ENCODE data around the gene LCP2.
A peak's percentile ranks its signal among the peaks of the same experiment; 100 is the strongest.

The LCP2 gene

DNA sequence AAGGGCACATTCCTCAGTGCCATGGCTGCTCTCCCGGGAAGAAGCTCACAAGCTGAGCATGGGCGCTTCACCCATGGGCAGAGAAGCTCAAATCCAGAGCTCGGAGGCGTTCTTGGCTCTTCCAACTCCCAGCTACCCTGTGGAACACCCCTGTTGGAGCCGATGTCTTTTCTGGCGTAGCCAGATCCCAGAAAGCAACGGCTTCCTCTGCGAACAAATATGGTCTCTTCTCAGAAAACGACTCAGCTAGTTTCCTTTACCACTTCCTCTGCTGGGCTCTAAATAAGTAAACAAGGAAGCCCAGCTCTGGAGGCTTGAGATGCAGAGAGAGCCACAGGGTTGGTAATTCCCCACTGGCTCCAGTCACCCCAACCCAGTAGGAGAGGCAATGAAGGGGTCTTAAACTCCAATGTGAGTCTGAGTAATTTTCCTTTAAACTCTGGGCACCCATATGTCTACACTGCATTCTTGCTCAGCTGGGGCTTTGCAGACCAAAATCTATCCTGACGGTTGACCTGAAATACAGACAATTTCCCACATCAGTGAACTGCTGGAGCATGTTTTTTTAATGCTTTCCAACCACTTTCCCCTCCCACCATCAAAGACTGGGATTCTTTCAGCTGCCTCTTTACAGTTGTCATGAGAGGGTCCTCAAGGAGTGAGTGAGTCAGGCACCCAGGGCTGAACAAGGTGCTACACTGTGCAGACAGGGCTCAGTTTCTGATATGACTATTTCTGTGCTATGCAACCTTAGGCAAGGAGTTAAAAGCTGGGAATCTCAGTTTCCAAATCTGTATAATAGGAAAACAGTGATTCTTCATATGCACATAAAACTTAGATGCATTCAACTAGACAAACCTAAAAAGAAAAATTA is at the start of gene LCP2:
Gene LCP2 (minus strand): TSS at position 189 of the 874 bp plus-strand sequence. CDS start 166 bp downstream, at position 23.
- Histone ChIP-seq H3K4me1 (peaks cover 0 to 6% (median 4%) of the 10 kb centered on the region in 4 donors), H3K36me3 (no peaks in the 10 kb centered on the region)

DNA sequence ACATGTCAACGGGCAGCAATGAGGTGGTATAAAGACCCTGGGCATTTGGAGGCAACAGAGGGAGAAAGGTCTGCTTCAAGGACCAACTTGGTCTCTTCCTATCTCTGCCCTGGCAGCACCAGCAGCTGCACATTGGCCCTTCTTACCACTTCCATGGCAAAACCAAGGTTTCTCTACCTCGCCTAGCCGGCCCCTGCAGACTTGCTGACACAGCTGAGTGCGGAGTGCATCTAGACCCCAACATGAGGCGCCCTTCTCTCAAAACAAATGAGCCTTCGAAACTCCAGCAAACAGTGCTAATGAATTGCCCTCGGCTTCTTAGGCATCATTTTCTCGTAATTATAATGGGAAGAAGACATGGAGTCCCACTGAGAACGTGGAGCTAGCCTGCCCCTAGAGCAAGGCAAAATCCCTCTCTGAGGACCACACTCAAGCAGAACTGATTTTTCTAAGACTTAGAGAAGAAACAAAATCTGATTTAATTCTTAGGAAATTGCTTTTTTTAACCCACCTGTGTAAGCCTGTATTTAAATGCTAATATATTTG is 49.5 kb upstream of the LCP2 start:
- Histone ChIP-seq H3K4me3 (no peak overlapping the region), H3K9me3 (peaks cover 0 to 7% (median 0%) of the 10 kb centered on the region in 3 donors), H3K36me3 (no peaks in the 10 kb centered on the region), H3K27ac (no peak overlapping the region), H3K27me3 (peaks cover 0 to 23% of the 10 kb centered on the region in 2 donors), H3K4me1 (peaks cover 0 to 5% (median 0%) of the 10 kb centered on the region in 4 donors)
- intact Hi-C loops (cut with DNase I; ENCODE audit: low total_unique reads) = no loop called here
- TF ChIP-seq, protein P1, sequence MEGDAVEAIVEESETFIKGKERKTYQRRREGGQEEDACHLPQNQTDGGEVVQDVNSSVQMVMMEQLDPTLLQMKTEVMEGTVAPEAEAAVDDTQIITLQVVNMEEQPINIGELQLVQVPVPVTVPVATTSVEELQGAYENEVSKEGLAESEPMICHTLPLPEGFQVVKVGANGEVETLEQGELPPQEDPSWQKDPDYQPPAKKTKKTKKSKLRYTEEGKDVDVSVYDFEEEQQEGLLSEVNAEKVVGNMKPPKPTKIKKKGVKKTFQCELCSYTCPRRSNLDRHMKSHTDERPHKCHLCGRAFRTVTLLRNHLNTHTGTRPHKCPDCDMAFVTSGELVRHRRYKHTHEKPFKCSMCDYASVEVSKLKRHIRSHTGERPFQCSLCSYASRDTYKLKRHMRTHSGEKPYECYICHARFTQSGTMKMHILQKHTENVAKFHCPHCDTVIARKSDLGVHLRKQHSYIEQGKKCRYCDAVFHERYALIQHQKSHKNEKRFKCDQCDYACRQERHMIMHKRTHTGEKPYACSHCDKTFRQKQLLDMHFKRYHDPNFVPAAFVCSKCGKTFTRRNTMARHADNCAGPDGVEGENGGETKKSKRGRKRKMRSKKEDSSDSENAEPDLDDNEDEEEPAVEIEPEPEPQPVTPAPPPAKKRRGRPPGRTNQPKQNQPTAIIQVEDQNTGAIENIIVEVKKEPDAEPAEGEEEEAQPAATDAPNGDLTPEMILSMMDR (IDR thresholded peaks at IDR 0.05) = no peak
- DNase-seq = no peak

More for the DNA sequence above, at the start of gene LCP2:
- TF ChIP-seq, protein P1 (IDR thresholded peaks at IDR 0.05) = no peak
- Histone ChIP-seq H3K27ac (peak within 1 kb of the TSS; percentile 46), H3K27me3 (no peaks in the 10 kb centered on the region), H3K9me3 (no peaks in the 10 kb centered on the region), H3K4me3 (peak within 1 kb of the TSS; percentile 39 to 40)
- no peak for DNase-seq
- intact Hi-C loops (cut with DNase I; ENCODE audit: low total_unique reads) = no loop called here

DNA sequence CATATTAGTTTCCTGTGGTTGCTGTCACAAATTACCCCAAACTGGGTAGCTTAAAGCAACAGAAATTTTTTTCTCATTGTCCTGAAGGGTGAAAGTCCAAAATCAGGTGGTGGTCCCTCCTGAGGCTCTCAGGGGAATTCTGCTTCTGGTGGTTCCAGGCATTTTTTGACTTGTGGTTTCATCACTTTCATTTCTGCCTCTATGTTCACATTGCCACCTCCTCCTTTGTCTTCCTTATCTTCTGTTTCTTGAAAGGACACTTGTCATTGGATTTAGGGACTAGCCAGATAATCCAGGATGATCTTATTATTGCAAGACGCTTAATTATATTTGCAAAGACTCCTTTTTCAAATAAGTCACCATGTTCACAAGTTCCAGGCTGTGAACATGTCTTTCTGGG is 48.4 kb upstream of the LCP2 start:
- no peaks in the 10 kb centered on the region for H3K36me3 ChIP-seq
- peaks cover 0 to 7% (median 0%) of the 10 kb centered on the region in 3 donors for H3K9me3 ChIP-seq
- H3K4me1 ChIP-seq = peaks cover 0 to 5% (median 0%) of the 10 kb centered on the region in 4 donors
- TF ChIP-seq, protein P1 (IDR thresholded peaks at IDR 0.05) = no peak
- no peak overlapping the region for H3K27ac ChIP-seq
- peaks cover 0 to 20% of the 10 kb centered on the region in 2 donors for H3K27me3 ChIP-seq
- no peak overlapping the region for H3K4me3 ChIP-seq
- intact Hi-C loops (cut with DNase I; ENCODE audit: low total_unique reads) = no loop called here
- no peak for DNase-seq

DNA sequence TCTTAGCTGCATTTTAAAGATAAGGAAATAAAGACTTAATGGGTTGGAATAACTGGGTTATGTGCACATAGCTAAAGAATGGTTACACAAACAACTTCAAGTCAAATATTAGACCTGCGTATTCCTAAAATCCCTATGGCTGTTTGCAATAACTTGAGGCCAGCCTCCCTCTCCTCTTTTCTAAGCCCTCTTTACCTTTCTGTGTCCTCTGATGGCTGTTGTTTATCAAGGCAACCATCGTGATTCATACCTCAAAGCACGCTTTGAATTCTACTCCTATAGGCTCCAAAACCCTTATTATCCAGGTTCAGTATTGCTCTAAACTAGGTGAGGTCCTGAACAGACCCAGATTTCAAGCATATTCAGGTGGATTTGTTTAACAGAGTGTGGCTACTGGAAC is 45.6 kb upstream of the LCP2 start:
- H3K9me3 ChIP-seq = peaks cover 0 to 7% (median 0%) of the 10 kb centered on the region in 3 donors
- no peak overlapping the region for H3K4me3 ChIP-seq
- no peak for DNase-seq
- H3K27ac ChIP-seq = no peak overlapping the region
- peaks cover 0 to under 1% (median 0%) of the 10 kb centered on the region in 4 donors for H3K4me1 ChIP-seq
- intact Hi-C loops (cut with DNase I; ENCODE audit: low total_unique reads) = no loop called here
- H3K27me3 ChIP-seq = peaks cover 0 to 10% of the 10 kb centered on the region in 2 donors
- H3K36me3 ChIP-seq = no peaks in the 10 kb centered on the region
- TF ChIP-seq, protein P1 (IDR thresholded peaks at IDR 0.05) = no peak

DNA sequence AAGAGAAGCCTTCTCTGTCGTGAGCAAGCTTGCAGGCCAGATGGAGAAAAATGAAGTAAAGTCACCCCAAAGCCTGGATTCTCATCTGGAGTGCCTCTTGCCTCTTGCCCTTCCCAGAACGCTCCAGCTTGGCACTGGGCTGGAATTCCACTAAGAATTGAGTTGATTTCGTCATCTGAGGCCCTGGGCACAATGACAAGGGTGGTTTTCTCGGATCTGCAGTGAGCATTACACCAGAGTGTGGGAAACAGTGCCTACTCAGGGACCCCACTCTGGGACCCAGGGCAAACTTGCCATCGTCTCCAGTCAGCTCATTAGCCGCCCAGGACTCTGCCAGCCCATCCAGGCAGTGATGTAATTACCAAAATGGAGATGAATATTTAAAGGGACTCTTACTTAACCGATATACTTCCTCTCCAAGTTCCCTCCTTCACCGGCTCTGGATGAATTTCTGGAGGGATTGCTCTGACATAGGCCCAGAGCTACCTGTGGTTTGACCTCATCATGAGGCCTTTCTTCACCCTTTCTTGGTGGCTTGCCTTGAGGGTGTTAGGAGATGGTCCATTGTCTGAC is 44.7 kb upstream of the LCP2 start:
- no peaks in the 10 kb centered on the region for H3K4me1 ChIP-seq
- TF ChIP-seq, protein P1 (IDR thresholded peaks at IDR 0.05) = no peak
- DNase-seq = no peak
- H3K36me3 ChIP-seq = no peaks in the 10 kb centered on the region
- no peak overlapping the region for H3K4me3 ChIP-seq
- peaks cover 0 to 7% (median 0%) of the 10 kb centered on the region in 3 donors for H3K9me3 ChIP-seq
- intact Hi-C loops (cut with DNase I; ENCODE audit: low total_unique reads) = no loop called here
- H3K27ac ChIP-seq = no peak overlapping the region
- peaks cover 0 to 3% of the 10 kb centered on the region in 2 donors for H3K27me3 ChIP-seq
